Neural progenitor cell (in vitro differentiated cells): ENCODE results near the gene CXorf58.

Source experiments
- CTCF ChIP-seq: fragments of 200-600 bp; sonication (generic); IDR thresholded peaks from 2 replicates; pipeline ENCODE4 v1.5.1; 2017; ENCODE audit warnings: antibody characterized with exemption, mild to moderate bottlenecking
- EZH2phosphoT487 ChIP-seq: fragments of 200-600 bp; sonication (generic); IDR thresholded peaks from 2 replicates; pipeline ENCODE4 v1.6.1; 2017; ENCODE audit warnings: antibody characterized with exemption

DNA sequence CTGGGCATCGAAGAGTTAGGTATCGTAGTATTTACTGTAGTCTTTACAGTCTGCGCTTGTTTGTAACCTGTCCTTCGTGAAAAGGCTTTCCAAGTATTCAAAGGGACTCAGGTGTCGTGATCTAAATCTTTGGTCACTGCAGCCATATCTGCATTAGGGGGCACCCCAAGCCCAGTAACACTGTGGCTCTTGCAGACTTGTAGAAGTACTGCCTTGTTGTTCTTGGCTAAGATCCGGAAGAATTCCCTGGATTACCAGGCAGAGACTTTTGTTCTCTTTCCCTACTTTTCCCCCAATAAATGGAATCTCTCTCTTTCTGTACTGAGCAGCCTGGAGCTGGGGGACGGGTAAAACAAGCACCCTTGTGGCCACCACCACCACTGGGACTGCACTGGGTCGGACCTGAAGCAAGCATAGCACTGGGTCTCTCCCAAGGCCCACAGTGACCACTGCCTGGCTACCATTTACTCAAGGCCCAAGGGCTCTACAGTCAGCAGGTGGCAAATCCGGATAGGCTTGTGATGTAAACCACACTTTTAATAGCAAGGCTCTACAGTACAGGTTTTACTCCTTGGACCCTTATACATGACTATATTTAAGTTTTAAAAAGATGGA is 12.0 kb downstream of the CXorf58 start:
- peak; percentile 67 for TF ChIP-seq CTCF
- TF ChIP-seq EZH2phosphoT487, result no peak
